Epidermal melanocyte (primary cell): Measurements from ENCODE around the gene KLHDC4.

Experiments used
- DNase-seq: peaks from one replicate; pipeline ENCODE4 v3.0.0; 2011; ENCODE audit warnings: low spot score; ENCODE audit not compliant: insufficient read length

Gene KLHDC4

GRCh38 chr16:87701078-87701460 is 64.7 kb downstream of the KLHDC4 start:
- no peak for DNase-seq

GRCh38 chr16:87700406-87701077 is 65.2 kb downstream of the KLHDC4 start:
- DNase-seq: no peak

GRCh38 chr16:87698676-87699199 is 67.0 kb downstream of the KLHDC4 start:
- DNase-seq: no peak

GRCh38 chr16:87698241-87698640 is 67.5 kb downstream of the KLHDC4 start:
- DNase-seq: no peak

- DNase-seq: no peak
Observed at GRCh38 chr16:87697792-87698191, 68.0 kb downstream of the KLHDC4 start.

- no peak for DNase-seq
Observed at GRCh38 chr16:87697256-87697655, 68.5 kb downstream of the KLHDC4 start.

- no peak for DNase-seq
Observed at GRCh38 chr16:87696726-87697125, 69.1 kb downstream of the KLHDC4 start.

GRCh38 chr16:87695534-87695933 is 70.3 kb downstream of the KLHDC4 start:
- no peak for DNase-seq

- DNase-seq: no peak
Observed at GRCh38 chr16:87694441-87695125, 71.2 kb downstream of the KLHDC4 start.

- no peak for DNase-seq
Observed at GRCh38 chr16:87693827-87694226, 72.0 kb downstream of the KLHDC4 start.

- no peak for DNase-seq
Observed at GRCh38 chr16:87692756-87693155, 73.0 kb downstream of the KLHDC4 start.

GRCh38 chr16:87692176-87692575 is 73.6 kb downstream of the KLHDC4 start:
- DNase-seq: no peak

- DNase-seq: no peak
Observed at GRCh38 chr16:87691686-87692079, 74.1 kb downstream of the KLHDC4 start.

- no peak for DNase-seq
Observed at GRCh38 chr16:87690911-87691685, 74.7 kb downstream of the KLHDC4 start.

GRCh38 chr16:87689956-87690465 is 75.8 kb downstream of the KLHDC4 start:
- no peak for DNase-seq

GRCh38 chr16:87688876-87689815 is 76.6 kb downstream of the KLHDC4 start:
- DNase-seq: no peak

GRCh38 chr16:87687998-87688529 is 77.7 kb downstream of the KLHDC4 start:
- DNase-seq: no peak

GRCh38 chr16:87687126-87687910 is 78.5 kb downstream of the KLHDC4 start:
- no peak for DNase-seq

- DNase-seq: no peak
Observed at GRCh38 chr16:87686697-87687096, 79.1 kb downstream of the KLHDC4 start.

GRCh38 chr16:87685766-87686165 is 80.0 kb downstream of the KLHDC4 start:
- DNase-seq: no peak
